SU-DHL-6 (cell line): ENCODE results near the gene ACOX3.

Experiments used
- H2AFZ ChIP-seq: fragments of 200-600 bp; sonication (generic); 2 replicates; pipeline ENCODE4 v1.6.1; 2014; ENCODE audit warnings: low read depth, mild to moderate bottlenecking, moderate library complexity, mixed read lengths, antibody characterized with exemption, low read length; ENCODE audit not compliant: severe bottlenecking
- H3F3A ChIP-seq: fragments of 200-600 bp; shearing (Covaris generic); 2 replicates; pipeline ENCODE4 v1.6.0; 2016; ENCODE audit warnings: antibody characterized with exemption, mild to moderate bottlenecking; ENCODE audit not compliant: insufficient read depth
- H3K27ac ChIP-seq: fragments of 200-600 bp; sonication (generic); 2 replicates; pipeline ENCODE4 v1.5.1; 2016; ENCODE audit warnings: low read depth, mild to moderate bottlenecking, low read length, moderate library complexity, mixed read lengths
- H3K27me3 ChIP-seq: fragments of 200-600 bp; sonication (generic), shearing (Covaris generic); 2 replicates; pipeline ENCODE4 v1.6.0; 2014; ENCODE audit warnings: mild to moderate bottlenecking, low read length
- H3K36me3 ChIP-seq: fragments of 200-600 bp; sonication (generic); 2 replicates; pipeline ENCODE4 v1.6.1; 2014; ENCODE audit warnings: mild to moderate bottlenecking, low read length, mixed read lengths
- H3K4me2 ChIP-seq: fragments of 300-600, 200-600 bp; shearing (Covaris generic), sonication (generic); 2 replicates; pipeline ENCODE4 v1.6.0; 2014; ENCODE audit warnings: low read length, low read depth, mild to moderate bottlenecking; ENCODE audit not compliant: poor library complexity, severe bottlenecking
- H3K4me3 ChIP-seq: fragments of 200-600 bp; sonication (generic); 2 replicates; pipeline ENCODE4 v1.5.1; 2014; ENCODE audit warnings: antibody characterized with exemption, low read length, mild to moderate bottlenecking, mixed read lengths; ENCODE audit not compliant: insufficient read depth, poor library complexity, severe bottlenecking
- H3K79me2 ChIP-seq: fragments of 200-600 bp; sonication (generic); 2 replicates; pipeline ENCODE4 v1.6.1; 2014; ENCODE audit warnings: mild to moderate bottlenecking, low read length, moderate library complexity; ENCODE audit not compliant: insufficient read depth
- H3K9ac ChIP-seq: fragments of 200-600 bp; sonication (generic); 2 replicates; pipeline ENCODE4 v1.7.0; 2014; ENCODE audit warnings: mild to moderate bottlenecking, low read length
- H3K9me2 ChIP-seq: fragments of 200-600 bp; sonication (generic); replicated peaks from 2 replicates; pipeline ENCODE4 v1.6.1; 2014; ENCODE audit warnings: low read length; ENCODE audit not compliant: insufficient read depth
- H3K9me3 ChIP-seq: fragments of 200-600 bp; sonication (generic); 2 replicates; pipeline ENCODE4 v1.6.1; 2014; ENCODE audit warnings: low read length, mixed read lengths; ENCODE audit not compliant: insufficient read depth
- H4K20me1 ChIP-seq: fragments of 200-600 bp; sonication (generic); 2 replicates; pipeline ENCODE4 v1.6.1; 2014; ENCODE audit warnings: low read depth, mild to moderate bottlenecking, antibody characterized with exemption, low read length, moderate library complexity, mixed read lengths
- CTCF ChIP-seq: fragments of 200-600 bp; sonication (generic); IDR thresholded peaks from one replicate; pipeline ENCODE4 v1.5.1; 2017; ENCODE audit warnings: antibody characterized with exemption, mild to moderate bottlenecking, low read length, moderate library complexity; ENCODE audit not compliant: insufficient read depth, poor library complexity, severe bottlenecking
- EZH2phosphoT487 ChIP-seq: fragments of 200-600 bp; sonication (generic), shearing (Covaris generic); conservative IDR thresholded peaks from 2 replicates; pipeline ENCODE4 v1.6.1; 2018; ENCODE audit warnings: mild to moderate bottlenecking, antibody characterized with exemption, low read length, moderate library complexity, mixed read lengths

The ACOX3 gene

GRCh38 chr4:8473920-8474590 lies 33.5 kb upstream of the ACOX3 start:
- Histone ChIP-seq H3K4me2 (no peak overlapping the region), H3K9ac (no peak overlapping the region), H3F3A (no peaks in the 10 kb centered on the region), H4K20me1 (no peaks in the 10 kb centered on the region), H3K9me2 (no peaks in the 10 kb centered on the region), H2AFZ (no peak overlapping the region), H3K36me3 (no peaks in the 10 kb centered on the region), H3K79me2 (no peaks in the 10 kb centered on the region), H3K9me3 (no peaks in the 10 kb centered on the region), H3K27me3 (no peaks in the 10 kb centered on the region), H3K27ac (no peak overlapping the region), H3K4me3 (no peak overlapping the region)
- TF ChIP-seq EZH2phosphoT487 (no peak), CTCF (no peak)

GRCh38 chr4:8473198-8473919 lies 32.8 kb upstream of the ACOX3 start:
- Histone ChIP-seq H3K79me2 (no peaks in the 10 kb centered on the region), H3K27ac (no peak overlapping the region), H3K4me3 (no peak overlapping the region), H3K9ac (no peak overlapping the region), H3K27me3 (no peaks in the 10 kb centered on the region), H4K20me1 (no peaks in the 10 kb centered on the region), H3F3A (no peaks in the 10 kb centered on the region), H3K4me2 (no peak overlapping the region), H2AFZ (no peak overlapping the region), H3K9me2 (no peaks in the 10 kb centered on the region), H3K9me3 (no peaks in the 10 kb centered on the region), H3K36me3 (no peaks in the 10 kb centered on the region)
- TF ChIP-seq CTCF (no peak), EZH2phosphoT487 (no peak)

- H3K27me3 ChIP-seq = no peaks in the 10 kb centered on the region
- no peak for TF ChIP-seq EZH2phosphoT487
- TF ChIP-seq CTCF = no peak
- no peaks in the 10 kb centered on the region for H3K9me3 ChIP-seq
- no peak overlapping the region for H3K27ac ChIP-seq
- H3F3A ChIP-seq = no peaks in the 10 kb centered on the region
- no peak overlapping the region for H3K4me2 ChIP-seq
- H4K20me1 ChIP-seq = peaks cover 2% of the 10 kb centered on the region; the same call in 1 of the 2 replicates
- H3K79me2 ChIP-seq = no peaks in the 10 kb centered on the region
- no peak overlapping the region for H3K4me3 ChIP-seq
- no peaks in the 10 kb centered on the region for H3K9me2 ChIP-seq
- H3K36me3 ChIP-seq = no peaks in the 10 kb centered on the region
- no peak overlapping the region for H2AFZ ChIP-seq
- no peak overlapping the region for H3K9ac ChIP-seq
Measured at GRCh38 chr4:8472689-8473197, 32.2 kb upstream of the ACOX3 start.
